A549 (cell line): ENCODE measurements around the gene GPR61. TPM values are rescaled to one million over a fixed set of nuclear protein-coding genes. Genes with fewer than 3 reads are reported as not detected.

ENCODE experiments used
- ATAC-seq, 2 experiments: fragments of 200-7000 bp in 1 of 2; fragments of >200 bp in 1 of 2; cut with Nextera tagmentation in 1 of 2; cut with Tn5 transposase in 1 of 2; 3 replicates each; pipeline versions ENCODE4 v1.8.0 to v1.9.1; 2018 to 2020; ENCODE audit warnings: mild to moderate bottlenecking in 1 of 2, moderate library complexity in 1 of 2
- CTCF ChIA-PET: fragments of 300-600 bp; sonication (Branson Sonifier 250); formaldehyde crosslinking; extraction: SDS; loops from one replicate; lab custom pipeline; 2021; ENCODE audit warnings: antibody characterized with exemption, inconsistent platforms; lab: Yijun Ruan, JAX
- POLR2A ChIA-PET: fragments of 350-600 bp; formaldehyde crosslinking; extraction: SDS; loops from one replicate; lab custom pipeline; 2021; ENCODE audit warnings: antibody characterized with exemption, inconsistent platforms; lab: Yijun Ruan, JAX
- DNase-seq, 2 experiments: peaks; one replicate each; pipeline versions ENCODE4 v3.0.0 to v3.0.0-alpha.2; 2011 to 2016; ENCODE audit warnings: low read depth in 1 of 2, low spot score in 1 of 2
- FAIRE-seq: peaks from 2 replicates; lab custom pipeline; 2011; peaks lifted over from hg19 to GRCh38; lab: Jason Lieb, UNC
- H3K27ac ChIP-seq, 2 experiments: fragments of >200 bp; sonication (Bioruptor Twin); formaldehyde crosslinking; 3 replicates each; pipeline ENCODE4 v1.5.1; 2016 to 2017
- H3K4me1 ChIP-seq: fragments of >200 bp; sonication (Bioruptor Twin); formaldehyde crosslinking; 3 replicates; pipeline ENCODE4 v1.6.1; 2016
- H3K4me2 ChIP-seq: fragments of >200 bp; sonication (Bioruptor Twin); formaldehyde crosslinking; 3 replicates; pipeline ENCODE4 v1.6.1; 2016
- H3K4me3 ChIP-seq: fragments of >200 bp; sonication (Bioruptor Twin); formaldehyde crosslinking; 3 replicates; pipeline ENCODE4 v1.5.1; 2016
- H3K9me3 ChIP-seq: fragments of >200 bp; sonication (Bioruptor Twin); formaldehyde crosslinking; 3 replicates; pipeline ENCODE4 v1.6.1; 2016
- ATOH8 ChIP-seq: fragments of 250-450 bp; sonication (Bioruptor Pico); IDR thresholded peaks from 2 replicates; pipeline ENCODE4 v1.5.0; 2020; ENCODE audit warnings: low read depth, mild to moderate bottlenecking, moderate library complexity
- CBX2 ChIP-seq: fragments of 200-600 bp; sonication (generic); IDR thresholded peaks from 2 replicates; pipeline ENCODE4 v1.6.1; 2016; ENCODE audit warnings: low read depth, mild to moderate bottlenecking, borderline replicate concordance
- CTCF ChIP-seq: fragments of >200 bp; sonication (Bioruptor Twin); formaldehyde crosslinking; IDR thresholded peaks from 3 replicates; pipeline ENCODE4 v1.5.1; 2016
- E2F6 ChIP-seq: IDR thresholded peaks from 2 replicates; pipeline ENCODE4 v1.6.1; 2012; ENCODE audit warnings: low read depth, borderline replicate concordance
- EHF ChIP-seq: fragments of 250-450 bp; sonication (Bioruptor Pico); IDR thresholded peaks from 2 replicates; pipeline ENCODE4 v1.5.0; 2020; ENCODE audit warnings: mild to moderate bottlenecking
- EHMT2 ChIP-seq: fragments of 200-600 bp; sonication (generic); IDR thresholded peaks from 2 replicates; pipeline ENCODE4 v1.6.1; 2016; ENCODE audit warnings: antibody characterized with exemption, low read depth, mild to moderate bottlenecking, moderate library complexity
- ELK1 ChIP-seq: fragments of 150-350 bp; IDR thresholded peaks from 2 replicates; pipeline ENCODE4 v1.6.1; 2014; ENCODE audit warnings: low read depth, mild to moderate bottlenecking, low read length
- FOSL2 ChIP-seq, 2 experiments: fragments of 450-650 bp in 1 of 2; fragments of >200 bp in 1 of 2; sonication (Bioruptor Twin) in 1 of 2; formaldehyde crosslinking; IDR thresholded peaks; 2 replicates each; pipeline versions ENCODE4 v1.5.0 to v1.6.1; 2016 to 2020; ENCODE audit warnings: mild to moderate bottlenecking in 1 of 2, moderate library complexity in 1 of 2
- GATA3 ChIP-seq: IDR thresholded peaks from 2 replicates; pipeline ENCODE4 v1.6.1; 2012; ENCODE audit warnings: borderline replicate concordance
- HDAC2 ChIP-seq: fragments of 200-600 bp; sonication (generic); IDR thresholded peaks from 2 replicates; pipeline ENCODE4 v1.6.1; 2016
- HES2 ChIP-seq: fragments of >200 bp; sonication (Bioruptor Twin); formaldehyde crosslinking; IDR thresholded peaks from 2 replicates; pipeline ENCODE4 v1.6.1; 2016
- HEYL ChIP-seq: fragments of 250-450 bp; sonication (Bioruptor Pico); IDR thresholded peaks from 2 replicates; pipeline ENCODE4 v1.8.0; 2021; ENCODE audit warnings: mild to moderate bottlenecking, moderate library complexity
- HMGXB4 ChIP-seq: fragments of 250-450 bp; sonication (Bioruptor Pico); IDR thresholded peaks from 2 replicates; pipeline ENCODE4 v1.5.0; 2021; ENCODE audit warnings: mild to moderate bottlenecking, moderate library complexity, borderline replicate concordance
- JUN ChIP-seq, 2 experiments: fragments of >200 bp; sonication (Bioruptor Twin); formaldehyde crosslinking; IDR thresholded peaks; 2 replicates in 1 of 2; 3 replicates in 1 of 2; pipeline ENCODE4 v1.6.1; 2016 to 2017
- JUNB ChIP-seq: fragments of >200 bp; sonication (Bioruptor Twin); formaldehyde crosslinking; IDR thresholded peaks from 2 replicates; pipeline ENCODE4 v1.6.1; 2016
- KDM1A ChIP-seq: fragments of 200-600 bp; sonication (generic); IDR thresholded peaks from 2 replicates; pipeline ENCODE4 v1.6.1; 2016; ENCODE audit warnings: low read depth, mild to moderate bottlenecking
- NFE2L2 ChIP-seq: fragments of 150-350 bp; conservative IDR thresholded peaks from 2 replicates; pipeline ENCODE4 v1.6.1; 2014; ENCODE audit warnings: low read length
- NPAS2 ChIP-seq: fragments of 250-450 bp; sonication (Bioruptor Pico); IDR thresholded peaks from 2 replicates; pipeline ENCODE4 v1.8.0; 2022; ENCODE audit warnings: mild to moderate bottlenecking, moderate library complexity, borderline replicate concordance
- NR3C1 ChIP-seq: fragments of >200 bp; sonication (Bioruptor Twin); formaldehyde crosslinking; IDR thresholded peaks from 3 replicates; pipeline ENCODE4 v1.6.1; 2017
- PBX3 ChIP-seq: IDR thresholded peaks from 2 replicates; pipeline ENCODE4 v1.6.1; 2012
- SMC3 ChIP-seq: fragments of >200 bp; sonication (Bioruptor Twin); formaldehyde crosslinking; IDR thresholded peaks from 3 replicates; pipeline ENCODE4 v1.6.1; 2018; ENCODE audit warnings: inconsistent platforms
- TFCP2L1 ChIP-seq: fragments of 250-450 bp; sonication (Bioruptor Pico); IDR thresholded peaks from 2 replicates; pipeline ENCODE4 v1.5.0; 2021; ENCODE audit warnings: mild to moderate bottlenecking
- ZC3H11A ChIP-seq: fragments of 450-650 bp; IDR thresholded peaks from 2 replicates; pipeline ENCODE4 v1.6.1; 2014; ENCODE audit warnings: antibody characterized with exemption, mild to moderate bottlenecking
- ZFP36 ChIP-seq: fragments of 450-650 bp; IDR thresholded peaks from 2 replicates; pipeline ENCODE4 v1.6.1; 2014; ENCODE audit warnings: borderline replicate concordance; ENCODE audit not compliant: partially characterized antibody
- ZNF302 ChIP-seq: fragments of 250-450 bp; sonication (Bioruptor Pico); IDR thresholded peaks from 2 replicates; pipeline ENCODE4 v1.9.0; 2021; ENCODE audit warnings: inconsistent platforms, mild to moderate bottlenecking, moderate library complexity
- WGBS: methylation state at CpG from one replicate; pipeline ENCODE4 v1.1.6; 2017; ENCODE audit errors: missing lambda C conversion rate; 5-methylcytosine and 5-hydroxymethylcytosine counted together
- polyA plus RNA-seq, 4 experiments: library from polyadenylated mRNA; depleted of rRNA in 3 of 4; stranded (reverse); fragments of >200 nt; fragmentation: RNase III in 1 of 4; extraction: RNeasy Plus Mini Kit Qiagen cat#74134 plus additional on column Dnase treatment in 1 of 4; gene quantifications; 2 replicates in 3 of 4; 3 replicates in 1 of 4; pipeline ENCODE4 v1.2.3, GENCODE V29; 2011 to 2017
- TF ChIP-seq, protein P1 (sequence below): fragments of 450-650 bp; IDR thresholded peaks from 2 replicates; pipeline ENCODE4 v1.6.1; 2014; ENCODE audit warnings: antibody characterized with exemption
- TF ChIP-seq, protein P2 (sequence below): fragments of >200 bp; sonication (Bioruptor Twin); formaldehyde crosslinking; IDR thresholded peaks from 3 replicates; pipeline ENCODE4 v1.6.1; 2016

GPR61 gene
- polyA plus RNA-seq, 2 of the 4 experiments (the other 2 are of a cell fraction): 0.14 TPM; not detected in 1

GRCh38 chr1:109569323-109569722 lies 29.7 kb downstream of the GPR61 start:
- peaks cover 29% of the 10 kb centered on the region for H3K4me1 ChIP-seq
- H3K9me3 ChIP-seq: no peaks in the 10 kb centered on the region
- POLR2A ChIA-PET: interaction anchor here (2.5 kb wide), 1 partner anchor 21 kb away, joined by 8 read pairs; the partner anchor contains the start of gene GNAI3
- H3K4me2 ChIP-seq: no peak overlapping the region
- ATAC-seq (no peak), DNase-seq (no peak), FAIRE-seq (no peak)
- WGBS: 89% methylated on average over 1 of the region's 1 CpG
- H3K4me3 ChIP-seq: no peak overlapping the region
- TF ChIP-seq NR3C1 (no peak), SMC3 (no peak), CTCF (no peak), ZNF302 (CRISPR knock-in tag) (no peak), CBX2 (no peak), FOSL2 (IDR thresholded peaks at IDR 0.05) (no peak), FOSL2 (CRISPR knock-in tag; IDR thresholded peaks at IDR 0.05) (no peak), JUNB (no peak), KDM1A (no peak), HEYL (CRISPR knock-in tag) (no peak), NPAS2 (CRISPR knock-in tag) (no peak), HMGXB4 (CRISPR knock-in tag) (no peak), NFE2L2 (no peak), TFCP2L1 (CRISPR knock-in tag) (no peak), EHMT2 (no peak), ELK1 (no peak), GATA3 (no peak), HES2 (no peak), EHF (CRISPR knock-in tag) (no peak)
- TF ChIP-seq, protein P1, sequence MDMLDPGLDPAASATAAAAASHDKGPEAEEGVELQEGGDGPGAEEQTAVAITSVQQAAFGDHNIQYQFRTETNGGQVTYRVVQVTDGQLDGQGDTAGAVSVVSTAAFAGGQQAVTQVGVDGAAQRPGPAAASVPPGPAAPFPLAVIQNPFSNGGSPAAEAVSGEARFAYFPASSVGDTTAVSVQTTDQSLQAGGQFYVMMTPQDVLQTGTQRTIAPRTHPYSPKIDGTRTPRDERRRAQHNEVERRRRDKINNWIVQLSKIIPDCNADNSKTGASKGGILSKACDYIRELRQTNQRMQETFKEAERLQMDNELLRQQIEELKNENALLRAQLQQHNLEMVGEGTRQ: no peak
- TF ChIP-seq, protein P2, sequence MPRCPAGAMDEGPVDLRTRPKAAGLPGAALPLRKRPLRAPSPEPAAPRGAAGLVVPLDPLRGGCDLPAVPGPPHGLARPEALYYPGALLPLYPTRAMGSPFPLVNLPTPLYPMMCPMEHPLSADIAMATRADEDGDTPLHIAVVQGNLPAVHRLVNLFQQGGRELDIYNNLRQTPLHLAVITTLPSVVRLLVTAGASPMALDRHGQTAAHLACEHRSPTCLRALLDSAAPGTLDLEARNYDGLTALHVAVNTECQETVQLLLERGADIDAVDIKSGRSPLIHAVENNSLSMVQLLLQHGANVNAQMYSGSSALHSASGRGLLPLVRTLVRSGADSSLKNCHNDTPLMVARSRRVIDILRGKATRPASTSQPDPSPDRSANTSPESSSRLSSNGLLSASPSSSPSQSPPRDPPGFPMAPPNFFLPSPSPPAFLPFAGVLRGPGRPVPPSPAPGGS: no peak
- CTCF ChIA-PET: interaction anchor here (0.5 to 1.9 kb wide), 3 partner anchors 23 to 415 kb away, joined by 3 to 7 read pairs (median 3); partner anchors contain the start of gene AHCYL1
- no peak overlapping the region for H3K27ac ChIP-seq

DNA sequence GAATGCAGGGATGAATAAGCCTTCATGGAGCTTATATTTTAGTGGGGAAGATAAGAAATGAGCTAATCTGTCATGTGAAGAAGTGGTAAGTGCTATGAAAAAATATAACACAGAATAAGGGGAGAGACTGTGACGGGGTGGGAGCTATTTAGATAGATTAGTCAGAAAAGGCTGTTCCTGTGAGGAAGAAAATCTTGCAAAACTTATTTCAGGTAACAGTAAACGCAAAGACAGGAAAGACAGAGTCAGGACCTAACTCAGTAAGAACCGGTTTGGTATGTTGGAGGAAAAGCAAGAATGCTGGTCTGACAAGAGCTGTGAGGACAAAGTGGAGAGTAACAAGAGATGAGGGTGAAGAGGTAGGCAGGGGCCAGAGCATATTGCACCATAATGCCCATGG lies 30.7 kb downstream of the GPR61 start:
- ChIA-PET POLR2A (interaction anchor here (2.5 kb wide), 1 partner anchor 22 kb away, joined by 8 read pairs; the partner anchor contains the start of gene GNAI3), CTCF (interaction anchor here (1.2 to 1.9 kb wide), 3 partner anchors 11 to 80 kb away, joined by 3 to 7 read pairs (median 4); no protein-coding TSS in a partner anchor)
- no peak for FAIRE-seq
- Histone ChIP-seq H3K4me3 (no peak overlapping the region), H3K9me3 (no peaks in the 10 kb centered on the region), H3K4me2 (no peak overlapping the region), H3K27ac (no peak overlapping the region), H3K4me1 (peaks cover 26% of the 10 kb centered on the region)
- DNase-seq: no peak
- WGBS: 84% methylated on average over 3 of the region's 3 CpGs
- no peak for ATAC-seq
- TF ChIP-seq ATOH8 (CRISPR knock-in tag) (no peak), ZFP36 (no peak), PBX3 (no peak), E2F6 (no peak), HDAC2 (no peak), ZC3H11A (no peak), JUN (IDR thresholded peaks at IDR 0.05) (no peak), JUNB (no peak)
- TF ChIP-seq, protein P2: no peak
